Measurements from ENCODE around the gene STH.
"Not testable (repeated sequence)": the region's sequence is repeated elsewhere in the genome, so short reads cannot be mapped to it uniquely, and the experiment has no call there.

The STH gene

DNA sequence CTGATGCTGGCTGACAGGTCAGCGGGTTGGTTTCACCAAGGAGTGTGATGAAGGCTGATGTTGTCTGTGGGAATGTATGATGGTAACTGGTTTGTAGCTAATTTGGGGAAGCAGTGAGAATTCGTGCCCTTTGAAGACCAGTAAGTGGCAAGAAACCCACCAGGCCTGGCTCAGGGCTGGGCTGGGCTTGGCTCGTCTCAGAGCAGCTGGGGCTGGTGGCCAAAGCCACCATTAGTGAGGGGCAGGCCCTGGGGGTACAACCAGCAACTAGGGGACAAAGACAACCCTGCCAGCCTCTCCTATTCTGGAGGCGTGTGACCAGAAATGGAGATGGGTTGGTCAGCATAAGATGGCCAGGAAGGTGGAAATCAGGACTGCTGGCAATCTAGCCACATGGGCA, 13.0 kb upstream of the STH start:
- DNase-seq: no peak

DNA sequence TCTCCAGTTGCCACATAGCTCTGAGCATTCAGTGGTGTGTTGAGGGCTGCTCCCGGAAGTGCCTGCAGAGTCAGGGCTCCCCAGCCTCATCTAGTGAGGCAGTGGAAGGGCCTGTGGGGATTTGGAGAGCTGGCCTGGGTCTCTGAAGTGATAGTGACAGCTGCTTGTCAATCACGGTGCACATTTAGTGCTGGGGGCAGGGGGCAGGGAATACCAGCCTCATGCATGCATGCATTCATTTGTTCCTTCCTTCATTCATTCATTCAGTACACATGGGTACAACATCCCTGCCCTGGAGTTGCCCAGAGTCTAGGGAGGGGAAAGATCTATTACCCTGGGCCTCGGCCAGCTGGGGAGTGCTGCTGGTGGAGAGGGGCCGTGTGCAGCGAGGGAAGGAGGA, 11.3 kb upstream of the STH start:
- DNase-seq: no peak

DNA sequence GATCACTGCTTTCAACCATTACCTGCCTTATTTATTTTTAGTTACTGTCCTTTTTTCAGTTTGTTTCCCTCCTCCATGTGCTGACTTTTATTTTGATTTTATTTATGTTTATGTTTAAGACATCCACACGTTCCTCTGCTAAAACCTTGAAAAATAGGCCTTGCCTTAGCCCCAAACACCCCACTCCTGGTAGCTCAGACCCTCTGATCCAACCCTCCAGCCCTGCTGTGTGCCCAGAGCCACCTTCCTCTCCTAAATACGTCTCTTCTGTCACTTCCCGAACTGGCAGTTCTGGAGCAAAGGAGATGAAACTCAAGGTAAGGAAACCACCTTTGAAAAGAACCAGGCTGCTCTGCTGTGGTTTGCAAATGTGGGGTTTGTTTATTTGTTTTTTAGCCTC, 9.3 kb upstream of the STH start:
- no peak for DNase-seq

DNA sequence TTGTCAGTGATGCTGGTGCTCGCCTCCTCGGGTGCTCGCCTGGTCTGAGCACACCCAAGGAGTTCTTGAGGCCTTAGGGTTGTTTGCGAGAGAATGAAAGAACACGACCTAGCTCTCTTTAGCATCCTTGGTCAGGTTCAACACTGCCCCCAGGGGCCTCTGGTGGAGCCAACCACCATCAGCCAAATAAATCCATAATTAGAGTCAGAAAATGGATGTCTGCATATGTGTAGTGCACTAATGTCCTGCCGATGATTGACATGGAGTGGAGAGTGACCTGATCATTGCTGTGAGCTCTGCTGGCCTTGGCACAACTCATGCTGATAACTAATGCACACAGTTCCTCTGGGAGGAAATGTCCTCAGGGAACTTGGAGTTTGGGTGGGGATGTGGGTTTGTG, 8.2 kb upstream of the STH start:
- no peak for DNase-seq

DNA sequence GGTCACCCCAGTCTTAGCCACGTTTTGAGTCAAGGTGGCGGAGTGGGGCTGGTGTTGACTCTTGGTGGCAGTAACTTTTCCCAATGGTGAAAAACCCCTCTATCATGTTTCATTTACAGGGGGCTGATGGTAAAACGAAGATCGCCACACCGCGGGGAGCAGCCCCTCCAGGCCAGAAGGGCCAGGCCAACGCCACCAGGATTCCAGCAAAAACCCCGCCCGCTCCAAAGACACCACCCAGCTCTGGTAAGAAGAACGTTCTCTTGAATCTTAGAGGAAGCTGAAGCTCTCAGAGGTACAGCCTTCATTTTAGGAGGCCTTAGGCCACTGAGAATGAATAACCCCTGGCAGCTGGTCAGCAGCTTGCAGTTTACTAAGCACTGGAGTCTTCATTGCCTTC, 7.7 kb upstream of the STH start:
- no peak for DNase-seq

DNA sequence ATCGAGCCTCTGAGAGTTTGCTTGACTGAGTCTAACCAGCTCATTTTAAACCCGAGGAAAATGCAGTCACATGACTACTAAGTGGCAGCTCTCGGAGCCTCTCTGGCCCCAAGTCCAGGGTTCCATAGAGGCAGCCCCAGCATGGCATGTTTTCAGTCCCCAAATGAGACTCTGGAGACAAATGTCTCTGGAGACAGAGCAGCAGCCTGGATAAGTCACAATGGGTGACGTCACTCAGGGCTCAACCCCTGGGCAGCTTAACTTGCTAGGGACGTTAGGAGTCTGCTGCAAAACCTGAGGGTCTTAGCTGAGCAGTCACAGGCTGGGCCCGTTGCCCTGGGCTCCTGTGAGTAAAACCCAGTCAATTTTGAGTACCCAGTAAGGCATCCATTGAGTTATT, 6.9 kb upstream of the STH start:
- DNase-seq: peak in 1 of 2 donors; percentile 20

DNA sequence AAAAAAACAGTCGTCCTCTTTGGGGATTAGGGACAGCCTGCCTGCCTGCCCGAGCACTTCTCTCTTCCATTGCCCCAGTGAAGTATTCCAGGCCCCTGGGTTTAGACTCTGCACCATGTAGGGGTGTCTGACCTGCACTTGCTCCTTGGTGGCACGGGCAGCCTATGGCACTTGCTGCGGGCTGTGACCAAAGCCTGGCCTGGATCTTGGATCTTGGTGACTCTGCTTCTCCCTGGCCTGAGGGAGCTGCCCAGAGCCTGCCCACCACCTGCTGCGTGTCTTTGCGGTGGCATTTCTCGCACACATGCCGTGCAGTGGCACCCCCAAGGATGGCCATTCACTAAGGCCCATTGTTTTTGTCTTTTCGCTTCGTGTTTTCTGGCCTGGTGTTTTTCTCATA, 6.1 kb upstream of the STH start:
- DNase-seq: no peak

DNA sequence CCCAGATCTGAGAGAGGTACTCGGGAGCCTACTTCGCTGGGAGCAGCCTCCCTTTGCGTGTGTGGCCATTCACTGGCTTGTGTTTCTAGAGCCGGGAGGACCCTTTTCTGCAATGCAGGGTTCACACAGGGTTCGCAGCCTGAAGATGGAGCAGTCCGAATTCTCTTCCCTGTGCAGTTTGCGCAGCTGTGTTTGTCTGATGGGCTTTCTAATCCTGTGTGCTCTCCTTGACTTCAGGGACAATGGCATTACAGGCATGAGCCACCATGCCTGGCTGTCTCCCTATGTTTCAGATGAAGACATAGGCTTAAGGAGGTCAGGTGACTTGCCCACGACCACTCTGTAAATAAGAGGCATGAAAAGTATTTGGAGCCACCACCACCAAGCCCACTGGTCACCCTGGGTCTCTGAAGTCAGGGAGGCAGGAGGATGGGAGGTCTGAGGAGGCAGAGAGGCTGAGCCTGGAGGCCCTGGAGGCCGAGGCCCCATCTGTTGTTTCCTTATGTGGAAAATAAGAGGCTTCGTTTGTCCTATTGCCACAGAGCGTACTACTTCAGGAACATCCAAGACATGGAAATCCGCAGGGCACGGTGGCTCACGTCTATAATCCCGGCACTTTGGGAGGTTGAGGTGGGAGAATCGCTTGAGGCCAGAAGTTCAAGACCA, 5.0 kb upstream of the STH start:
- DNase-seq: no peak

DNA sequence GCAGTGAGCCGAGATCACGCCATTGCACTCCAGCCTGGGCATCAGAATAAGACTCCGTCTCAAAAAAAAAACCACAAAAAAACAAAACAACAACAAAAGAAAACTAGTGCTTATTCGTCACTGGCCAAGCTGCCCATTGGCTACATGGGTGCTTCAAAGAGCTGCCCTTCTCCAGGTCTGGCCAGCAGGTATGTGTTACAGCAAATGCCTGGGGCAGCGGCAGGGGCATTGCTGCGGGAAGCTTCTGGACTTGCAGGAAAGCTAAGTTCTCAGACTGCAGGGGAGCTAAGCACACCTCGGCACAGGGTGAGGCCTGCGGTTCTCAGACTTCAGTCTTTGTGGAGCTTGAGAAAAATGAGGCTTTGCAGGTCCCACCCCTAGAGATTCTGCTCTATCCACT, 4.1 kb upstream of the STH start:
- DNase-seq: no peak

DNA sequence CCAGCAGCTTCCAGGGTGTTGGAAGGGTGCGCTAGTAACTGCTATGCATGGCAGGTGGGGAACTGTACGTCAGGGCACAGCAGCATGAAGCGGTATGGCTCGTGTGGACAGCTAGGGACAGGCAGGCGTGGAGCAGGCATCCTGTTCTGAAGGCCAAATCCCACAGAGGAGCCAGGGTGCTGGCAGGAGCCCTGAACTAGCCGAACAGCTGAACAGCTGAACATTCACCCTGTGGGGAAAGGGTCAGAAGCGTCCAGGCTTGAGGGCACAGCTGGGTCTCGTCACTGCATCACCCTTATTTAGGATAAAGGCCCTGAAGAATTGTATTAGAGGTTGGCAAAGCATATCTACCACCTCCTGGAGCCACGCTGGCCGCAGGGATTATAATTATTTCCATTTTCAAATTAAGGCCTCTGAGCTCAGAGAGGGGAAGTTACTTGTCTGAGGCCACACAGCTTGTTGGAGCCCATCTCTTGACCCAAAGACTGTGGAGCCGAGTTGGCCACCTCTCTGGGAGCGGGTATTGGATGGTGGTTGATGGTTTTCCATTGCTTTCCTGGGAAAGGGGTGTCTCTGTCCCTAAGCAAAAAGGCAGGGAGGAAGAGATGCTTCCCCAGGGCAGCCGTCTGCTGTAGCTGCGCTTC, 3.3 kb upstream of the STH start:
- DNase-seq: no peak

DNA sequence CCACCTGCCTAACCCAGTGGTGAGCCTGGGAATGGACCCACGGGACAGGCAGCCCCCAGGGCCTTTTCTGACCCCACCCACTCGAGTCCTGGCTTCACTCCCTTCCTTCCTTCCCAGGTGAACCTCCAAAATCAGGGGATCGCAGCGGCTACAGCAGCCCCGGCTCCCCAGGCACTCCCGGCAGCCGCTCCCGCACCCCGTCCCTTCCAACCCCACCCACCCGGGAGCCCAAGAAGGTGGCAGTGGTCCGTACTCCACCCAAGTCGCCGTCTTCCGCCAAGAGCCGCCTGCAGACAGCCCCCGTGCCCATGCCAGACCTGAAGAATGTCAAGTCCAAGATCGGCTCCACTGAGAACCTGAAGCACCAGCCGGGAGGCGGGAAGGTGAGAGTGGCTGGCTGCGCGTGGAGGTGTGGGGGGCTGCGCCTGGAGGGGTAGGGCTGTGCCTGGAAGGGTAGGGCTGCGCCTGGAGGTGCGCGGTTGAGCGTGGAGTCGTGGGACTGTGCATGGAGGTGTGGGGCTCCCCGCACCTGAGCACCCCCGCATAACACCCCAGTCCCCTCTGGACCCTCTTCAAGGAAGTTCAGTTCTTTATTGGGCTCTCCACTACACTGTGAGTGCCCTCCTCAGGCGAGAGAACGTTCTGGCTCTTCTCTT, 2.6 kb upstream of the STH start:
- DNase-seq: no peak

DNA sequence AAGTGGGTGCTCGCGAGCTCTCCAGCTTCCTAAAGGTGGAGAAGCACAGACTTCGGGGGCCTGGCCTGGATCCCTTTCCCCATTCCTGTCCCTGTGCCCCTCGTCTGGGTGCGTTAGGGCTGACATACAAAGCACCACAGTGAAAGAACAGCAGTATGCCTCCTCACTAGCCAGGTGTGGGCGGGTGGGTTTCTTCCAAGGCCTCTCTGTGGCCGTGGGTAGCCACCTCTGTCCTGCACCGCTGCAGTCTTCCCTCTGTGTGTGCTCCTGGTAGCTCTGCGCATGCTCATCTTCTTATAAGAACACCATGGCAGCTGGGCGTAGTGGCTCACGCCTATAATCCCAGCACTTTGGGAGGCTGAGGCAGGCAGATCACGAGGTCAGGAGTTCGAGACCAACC, 1.9 kb upstream of the STH start:
- no peak for DNase-seq

DNA sequence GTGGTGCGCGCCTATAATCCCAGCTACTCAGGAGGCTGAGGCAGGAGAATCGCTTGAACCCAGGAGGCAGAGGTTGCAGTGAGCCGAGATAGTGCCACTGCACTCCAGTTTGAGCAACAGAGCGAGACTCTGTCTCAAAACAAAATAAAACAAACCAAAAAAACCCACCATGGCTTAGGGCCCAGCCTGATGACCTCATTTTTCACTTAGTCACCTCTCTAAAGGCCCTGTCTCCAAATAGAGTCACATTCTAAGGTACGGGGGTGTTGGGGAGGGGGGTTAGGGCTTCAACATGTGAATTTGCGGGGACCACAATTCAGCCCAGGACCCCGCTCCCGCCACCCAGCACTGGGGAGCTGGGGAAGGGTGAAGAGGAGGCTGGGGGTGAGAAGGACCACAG, 1.4 kb upstream of the STH start:
- DNase-seq: no peak

DNA sequence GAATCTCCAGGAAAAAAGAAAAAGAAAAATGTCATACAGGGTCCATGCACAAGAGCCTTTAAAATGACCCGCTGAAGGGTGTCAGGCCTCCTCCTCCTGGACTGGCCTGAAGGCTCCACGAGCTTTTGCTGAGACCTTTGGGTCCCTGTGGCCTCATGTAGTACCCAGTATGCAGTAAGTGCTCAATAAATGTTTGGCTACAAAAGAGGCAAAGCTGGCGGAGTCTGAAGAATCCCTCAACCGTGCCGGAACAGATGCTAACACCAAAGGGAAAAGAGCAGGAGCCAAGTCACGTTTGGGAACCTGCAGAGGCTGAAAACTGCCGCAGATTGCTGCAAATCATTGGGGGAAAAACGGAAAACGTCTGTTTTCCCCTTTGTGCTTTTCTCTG, 845 bp downstream of the STH start:
- no peak for DNase-seq

DNA sequence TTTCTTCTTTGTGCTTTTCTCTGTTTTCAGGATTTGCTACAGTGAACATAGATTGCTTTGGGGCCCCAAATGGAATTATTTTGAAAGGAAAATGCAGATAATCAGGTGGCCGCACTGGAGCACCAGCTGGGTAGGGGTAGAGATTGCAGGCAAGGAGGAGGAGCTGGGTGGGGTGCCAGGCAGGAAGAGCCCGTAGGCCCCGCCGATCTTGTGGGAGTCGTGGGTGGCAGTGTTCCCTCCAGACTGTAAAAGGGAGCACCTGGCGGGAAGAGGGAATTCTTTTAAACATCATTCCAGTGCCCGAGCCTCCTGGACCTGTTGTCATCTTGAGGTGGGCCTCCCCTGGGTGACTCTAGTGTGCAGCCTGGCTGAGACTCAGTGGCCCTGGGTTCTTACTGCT, 1.2 kb downstream of the STH start:
- DNase-seq: no peak

DNA sequence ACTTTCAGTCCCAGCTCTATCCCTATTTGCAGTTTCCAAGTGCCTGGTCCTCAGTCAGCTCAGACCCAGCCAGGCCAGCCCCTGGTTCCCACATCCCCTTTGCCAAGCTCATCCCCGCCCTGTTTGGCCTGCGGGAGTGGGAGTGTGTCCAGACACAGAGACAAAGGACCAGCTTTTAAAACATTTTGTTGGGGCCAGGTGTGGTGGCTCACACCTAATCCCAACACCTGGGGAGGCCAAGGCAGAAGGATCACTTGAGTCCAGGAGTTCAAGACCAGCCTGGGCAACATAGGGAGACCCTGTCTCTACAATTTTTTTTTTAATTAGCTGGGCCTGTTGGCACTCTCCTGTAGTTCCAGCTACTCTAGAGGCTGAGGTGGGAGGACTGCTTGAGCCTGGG, 1.7 kb downstream of the STH start:
- DNase-seq: no peak

DNA sequence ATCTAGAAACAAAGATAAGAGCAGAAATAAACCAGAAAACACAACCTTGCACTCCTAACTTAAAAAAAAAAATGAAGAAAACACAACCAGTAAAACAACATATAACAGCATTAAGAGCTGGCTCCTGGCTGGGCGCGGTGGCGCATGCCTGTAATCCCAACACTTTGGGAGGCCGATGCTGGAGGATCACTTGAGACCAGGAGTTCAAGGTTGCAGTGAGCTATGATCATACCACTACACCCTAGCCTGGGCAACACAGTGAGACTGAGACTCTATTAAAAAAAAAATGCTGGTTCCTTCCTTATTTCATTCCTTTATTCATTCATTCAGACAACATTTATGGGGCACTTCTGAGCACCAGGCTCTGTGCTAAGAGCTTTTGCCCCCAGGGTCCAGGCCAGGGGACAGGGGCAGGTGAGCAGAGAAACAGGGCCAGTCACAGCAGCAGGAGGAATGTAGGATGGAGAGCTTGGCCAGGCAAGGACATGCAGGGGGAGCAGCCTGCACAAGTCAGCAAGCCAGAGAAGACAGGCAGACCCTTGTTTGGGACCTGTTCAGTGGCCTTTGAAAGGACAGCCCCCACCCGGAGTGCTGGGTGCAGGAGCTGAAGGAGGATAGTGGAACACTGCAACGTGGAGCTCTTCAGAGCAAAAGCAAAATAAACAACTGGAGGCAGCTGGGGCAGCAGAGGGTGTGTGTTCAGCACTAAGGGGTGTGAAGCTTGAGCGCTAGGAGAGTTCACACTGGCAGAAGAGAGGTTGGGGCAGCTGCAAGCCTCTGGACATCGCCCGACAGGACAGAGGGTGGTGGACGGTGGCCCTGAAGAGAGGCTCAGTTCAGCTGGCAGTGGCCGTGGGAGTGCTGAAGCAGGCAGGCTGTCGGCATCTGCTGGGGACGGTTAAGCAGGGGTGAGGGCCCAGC, 2.6 kb downstream of the STH start:
- DNase-seq: no peak

DNA sequence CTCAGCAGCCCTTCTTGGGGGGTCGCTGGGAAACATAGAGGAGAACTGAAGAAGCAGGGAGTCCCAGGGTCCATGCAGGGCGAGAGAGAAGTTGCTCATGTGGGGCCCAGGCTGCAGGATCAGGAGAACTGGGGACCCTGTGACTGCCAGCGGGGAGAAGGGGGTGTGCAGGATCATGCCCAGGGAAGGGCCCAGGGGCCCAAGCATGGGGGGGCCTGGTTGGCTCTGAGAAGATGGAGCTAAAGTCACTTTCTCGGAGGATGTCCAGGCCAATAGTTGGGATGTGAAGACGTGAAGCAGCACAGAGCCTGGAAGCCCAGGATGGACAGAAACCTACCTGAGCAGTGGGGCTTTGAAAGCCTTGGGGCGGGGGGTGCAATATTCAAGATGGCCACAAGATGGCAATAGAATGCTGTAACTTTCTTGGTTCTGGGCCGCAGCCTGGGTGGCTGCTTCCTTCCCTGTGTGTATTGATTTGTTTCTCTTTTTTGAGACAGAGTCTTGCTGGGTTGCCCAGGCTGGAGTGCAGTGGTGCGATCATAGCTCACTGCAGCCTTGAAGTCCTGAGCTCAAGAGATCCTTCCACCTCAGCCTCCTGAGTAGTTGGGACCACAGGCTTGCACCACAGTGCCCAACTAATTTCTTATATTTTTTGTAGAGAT, 3.4 kb downstream of the STH start:
- DNase-seq: peak; percentile 52 to 64

DNA sequence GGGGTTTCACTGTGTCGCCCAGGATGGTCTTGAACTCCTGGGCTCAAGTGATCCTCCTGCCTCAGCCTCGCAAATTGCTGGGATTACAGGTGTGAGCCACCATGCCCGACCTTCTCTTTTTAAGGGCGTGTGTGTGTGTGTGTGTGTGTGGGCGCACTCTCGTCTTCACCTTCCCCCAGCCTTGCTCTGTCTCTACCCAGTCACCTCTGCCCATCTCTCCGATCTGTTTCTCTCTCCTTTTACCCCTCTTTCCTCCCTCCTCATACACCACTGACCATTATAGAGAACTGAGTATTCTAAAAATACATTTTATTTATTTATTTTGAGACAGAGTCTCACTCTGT, 3.9 kb downstream of the STH start:
- no peak for DNase-seq

DNA sequence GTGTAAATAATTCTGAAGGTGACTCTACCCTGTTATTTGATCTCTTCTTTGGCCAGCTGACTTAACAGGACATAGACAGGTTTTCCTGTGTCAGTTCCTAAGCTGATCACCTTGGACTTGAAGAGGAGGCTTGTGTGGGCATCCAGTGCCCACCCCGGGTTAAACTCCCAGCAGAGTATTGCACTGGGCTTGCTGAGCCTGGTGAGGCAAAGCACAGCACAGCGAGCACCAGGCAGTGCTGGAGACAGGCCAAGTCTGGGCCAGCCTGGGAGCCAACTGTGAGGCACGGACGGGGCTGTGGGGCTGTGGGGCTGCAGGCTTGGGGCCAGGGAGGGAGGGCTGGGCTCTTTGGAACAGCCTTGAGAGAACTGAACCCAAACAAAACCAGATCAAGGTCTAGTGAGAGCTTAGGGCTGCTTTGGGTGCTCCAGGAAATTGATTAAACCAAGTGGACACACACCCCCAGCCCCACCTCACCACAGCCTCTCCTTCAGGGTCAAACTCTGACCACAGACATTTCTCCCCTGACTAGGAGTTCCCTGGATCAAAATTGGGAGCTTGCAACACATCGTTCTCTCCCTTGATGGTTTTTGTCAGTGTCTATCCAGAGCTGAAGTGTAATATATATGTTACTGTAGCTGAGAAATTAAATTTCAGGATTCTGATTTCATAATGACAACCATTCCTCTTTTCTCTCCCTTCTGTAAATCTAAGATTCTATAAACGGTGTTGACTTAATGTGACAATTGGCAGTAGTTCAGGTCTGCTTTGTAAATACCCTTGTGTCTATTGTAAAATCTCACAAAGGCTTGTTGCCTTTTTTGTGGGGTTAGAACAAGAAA, 5.1 kb downstream of the STH start:
- peak in 1 of 2 donors; percentile 81 for DNase-seq

DNA sequence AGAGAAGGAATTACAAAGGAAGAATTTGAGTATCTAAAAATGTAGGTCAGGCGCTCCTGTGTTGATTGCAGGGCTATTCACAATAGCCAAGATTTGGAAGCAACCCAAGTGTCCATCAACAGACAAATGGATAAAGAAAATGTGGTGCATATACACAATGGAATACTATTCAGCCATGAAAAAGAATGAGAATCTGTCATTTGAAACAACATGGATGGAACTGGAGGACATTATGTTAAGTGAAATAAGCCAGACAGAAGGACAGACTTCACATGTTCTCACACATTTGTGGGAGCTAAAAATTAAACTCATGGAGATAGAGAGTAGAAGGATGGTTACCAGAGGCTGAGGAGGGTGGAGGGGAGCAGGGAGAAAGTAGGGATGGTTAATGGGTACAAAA, 7.0 kb downstream of the STH start:
- not testable (repeated sequence) for DNase-seq

DNA sequence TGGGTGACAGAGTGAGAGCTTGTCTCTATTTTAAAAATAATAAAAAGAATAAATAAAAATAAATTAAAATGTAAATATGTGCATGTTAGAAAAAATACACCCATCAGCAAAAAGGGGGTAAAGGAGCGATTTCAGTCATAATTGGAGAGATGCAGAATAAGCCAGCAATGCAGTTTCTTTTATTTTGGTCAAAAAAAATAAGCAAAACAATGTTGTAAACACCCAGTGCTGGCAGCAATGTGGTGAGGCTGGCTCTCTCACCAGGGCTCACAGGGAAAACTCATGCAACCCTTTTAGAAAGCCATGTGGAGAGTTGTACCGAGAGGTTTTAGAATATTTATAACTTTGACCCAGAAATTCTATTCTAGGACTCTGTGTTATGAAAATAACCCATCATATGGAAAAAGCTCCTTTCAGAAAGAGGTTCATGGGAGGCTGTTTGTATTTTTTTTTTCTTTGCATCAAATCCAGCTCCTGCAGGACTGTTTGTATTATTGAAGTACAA, 8.5 kb downstream of the STH start:
- no peak for DNase-seq
